SK-N-SH treated with all-trans-retinoic acid at 6 μM for 48 hours (cell line): Measurements from ENCODE around the gene CPT1A.

Source experiments
- ARNTL ChIP-seq: fragments of 450-650 bp; formaldehyde crosslinking; IDR thresholded peaks from 2 replicates; pipeline ENCODE4 v1.5.0; 2020; ENCODE audit warnings: low read depth, mild to moderate bottlenecking, moderate library complexity, borderline replicate concordance
- SNAI2 ChIP-seq: fragments of 250-450 bp; sonication (Bioruptor Pico); IDR thresholded peaks from 2 replicates; pipeline ENCODE4 v1.5.0; 2020; ENCODE audit warnings: mild to moderate bottlenecking, moderate library complexity
- TF ChIP-seq, protein P1 (sequence below): fragments of 250-450 bp; sonication (Bioruptor Pico); IDR thresholded peaks from 2 replicates; pipeline ENCODE4 v1.8.0; 2020; ENCODE audit warnings: mild to moderate bottlenecking, moderate library complexity, borderline replicate concordance

- TF ChIP-seq, protein P1, sequence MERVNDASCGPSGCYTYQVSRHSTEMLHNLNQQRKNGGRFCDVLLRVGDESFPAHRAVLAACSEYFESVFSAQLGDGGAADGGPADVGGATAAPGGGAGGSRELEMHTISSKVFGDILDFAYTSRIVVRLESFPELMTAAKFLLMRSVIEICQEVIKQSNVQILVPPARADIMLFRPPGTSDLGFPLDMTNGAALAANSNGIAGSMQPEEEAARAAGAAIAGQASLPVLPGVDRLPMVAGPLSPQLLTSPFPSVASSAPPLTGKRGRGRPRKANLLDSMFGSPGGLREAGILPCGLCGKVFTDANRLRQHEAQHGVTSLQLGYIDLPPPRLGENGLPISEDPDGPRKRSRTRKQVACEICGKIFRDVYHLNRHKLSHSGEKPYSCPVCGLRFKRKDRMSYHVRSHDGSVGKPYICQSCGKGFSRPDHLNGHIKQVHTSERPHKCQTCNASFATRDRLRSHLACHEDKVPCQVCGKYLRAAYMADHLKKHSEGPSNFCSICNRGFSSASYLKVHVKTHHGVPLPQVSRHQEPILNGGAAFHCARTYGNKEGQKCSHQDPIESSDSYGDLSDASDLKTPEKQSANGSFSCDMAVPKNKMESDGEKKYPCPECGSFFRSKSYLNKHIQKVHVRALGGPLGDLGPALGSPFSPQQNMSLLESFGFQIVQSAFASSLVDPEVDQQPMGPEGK (CRISPR knock-in tag), result no peak
- TF ChIP-seq SNAI2 (CRISPR knock-in tag) (no peak), ARNTL (CRISPR knock-in tag) (no peak)
These were observed 68.8 kb downstream of the CPT1A start for GRCh38 chr11:68772936-68773335.
